Islet precursor cell (in vitro differentiated cells): Measurements from ENCODE around the gene GLRX3.
"Not testable (repeated sequence)": the region's sequence is repeated elsewhere in the genome, so short reads cannot be mapped to it uniquely, and the experiment has no call there.

ENCODE experiments used
- DNase-seq: peaks from one replicate; pipeline ENCODE4 v3.0.0-alpha.2; 2018

Gene GLRX3

GRCh38 chr10:130190055-130190736, 54.0 kb downstream of the GLRX3 start:
- DNase-seq: peak; percentile 91

- no peak for DNase-seq
These were observed 54.5 kb downstream of the GLRX3 start for GRCh38 chr10:130190737-130191115.

GRCh38 chr10:130191380-130191779, 55.2 kb downstream of the GLRX3 start:
- no peak for DNase-seq

DNA sequence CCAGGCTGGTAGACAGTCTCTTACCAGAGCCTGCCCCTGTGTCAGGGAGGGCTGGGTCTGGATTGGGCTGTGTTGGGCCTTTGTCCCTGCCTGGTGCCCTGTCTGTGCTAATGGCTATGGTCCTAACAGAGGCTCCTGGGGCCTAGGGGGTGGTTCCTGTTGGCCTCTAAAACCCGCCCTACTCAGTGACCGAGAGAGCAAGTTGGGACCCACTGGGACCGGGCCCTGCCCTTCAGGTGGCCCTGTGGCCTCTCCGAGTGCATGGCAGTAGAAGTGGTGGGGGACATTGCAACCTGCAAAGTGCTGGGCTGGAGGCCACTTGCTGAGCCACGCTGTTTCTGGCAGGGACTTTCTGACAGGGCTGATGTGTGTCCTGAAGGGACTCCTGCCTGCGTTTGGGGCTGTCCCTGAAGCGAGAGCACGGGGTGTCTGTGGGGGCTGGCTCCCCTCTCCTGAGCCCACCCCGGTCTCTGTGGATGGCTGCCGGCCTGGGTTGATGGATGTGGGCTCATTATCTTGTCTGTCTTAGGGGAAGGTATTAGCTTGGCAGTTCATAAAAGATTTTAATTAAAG, 56.2 kb downstream of the GLRX3 start:
- no peak for DNase-seq

GRCh38 chr10:130193033-130193432, 56.8 kb downstream of the GLRX3 start:
- no peak for DNase-seq

DNA sequence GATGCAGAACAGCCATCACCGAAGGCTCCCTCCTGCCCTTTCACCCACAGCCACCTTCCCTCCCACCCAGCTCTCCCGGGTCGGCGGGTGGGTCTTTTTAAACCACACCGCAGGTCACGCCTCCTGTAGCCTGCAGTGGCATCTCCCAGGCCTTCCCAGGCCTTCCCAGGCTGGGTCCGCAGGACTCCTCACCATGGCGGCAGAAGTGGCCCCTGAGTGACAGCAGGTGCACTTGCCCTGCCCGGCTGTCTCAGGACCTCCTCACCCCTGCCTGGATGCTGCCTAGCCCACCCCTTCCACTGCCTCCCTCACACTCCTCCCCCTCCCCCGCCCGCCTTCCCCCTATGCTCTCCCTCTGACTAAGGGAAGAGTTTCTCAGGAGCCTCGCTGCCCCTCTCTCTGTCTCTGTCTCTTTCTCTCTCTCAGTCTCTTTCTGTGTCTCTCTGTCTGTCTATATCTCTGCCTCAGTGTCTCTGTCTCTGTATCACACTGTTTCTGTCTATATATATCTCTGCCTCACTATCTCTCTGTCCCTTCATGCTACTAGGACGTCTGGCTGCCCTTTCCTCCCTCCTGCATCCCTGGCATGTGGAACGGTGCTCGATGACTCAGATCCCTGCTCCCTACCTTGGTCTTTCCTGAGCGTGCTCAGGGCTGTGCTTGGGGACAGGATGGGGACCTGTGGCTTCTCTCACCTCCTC, 57.5 kb downstream of the GLRX3 start:
- no peak for DNase-seq

DNA sequence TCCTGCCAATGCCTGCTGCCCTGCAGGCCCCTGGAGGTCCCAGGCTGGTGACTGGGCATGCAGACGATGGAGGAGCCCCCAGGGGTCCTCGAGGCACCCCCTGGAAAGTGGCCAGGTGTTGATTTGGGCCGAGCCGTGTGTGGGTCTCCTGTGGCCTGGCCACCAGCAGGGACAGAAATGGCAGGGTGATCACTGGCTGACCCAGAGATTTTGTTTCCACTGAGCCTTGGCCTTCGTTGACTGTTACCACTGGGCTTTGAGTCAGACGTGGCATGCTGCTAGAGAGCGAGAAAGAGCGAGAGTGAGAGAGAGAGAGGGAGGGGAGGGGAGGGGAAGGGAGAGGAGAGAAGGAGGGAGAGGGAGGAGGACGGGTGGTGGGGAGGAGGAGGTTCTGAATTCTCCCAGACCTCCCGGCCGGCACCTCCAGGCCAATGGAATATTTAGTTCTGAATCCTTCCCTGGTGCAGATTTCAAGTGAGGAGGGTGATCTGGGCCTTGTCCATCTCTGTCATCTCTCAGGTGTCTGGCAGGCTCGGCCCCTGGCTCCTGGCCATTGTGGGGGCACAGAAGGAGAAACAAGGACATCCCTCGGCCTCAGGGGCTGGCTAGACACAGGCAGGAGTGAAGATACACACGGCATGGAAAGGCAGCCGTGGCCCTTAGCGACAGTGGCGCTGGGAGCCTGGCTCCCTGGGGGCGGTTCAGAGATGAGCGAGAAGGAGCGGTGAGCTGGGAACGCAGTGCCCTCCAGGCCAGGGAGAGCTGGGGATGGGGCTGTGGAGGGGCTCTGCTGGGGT, 58.2 kb downstream of the GLRX3 start:
- no peak for DNase-seq

DNA sequence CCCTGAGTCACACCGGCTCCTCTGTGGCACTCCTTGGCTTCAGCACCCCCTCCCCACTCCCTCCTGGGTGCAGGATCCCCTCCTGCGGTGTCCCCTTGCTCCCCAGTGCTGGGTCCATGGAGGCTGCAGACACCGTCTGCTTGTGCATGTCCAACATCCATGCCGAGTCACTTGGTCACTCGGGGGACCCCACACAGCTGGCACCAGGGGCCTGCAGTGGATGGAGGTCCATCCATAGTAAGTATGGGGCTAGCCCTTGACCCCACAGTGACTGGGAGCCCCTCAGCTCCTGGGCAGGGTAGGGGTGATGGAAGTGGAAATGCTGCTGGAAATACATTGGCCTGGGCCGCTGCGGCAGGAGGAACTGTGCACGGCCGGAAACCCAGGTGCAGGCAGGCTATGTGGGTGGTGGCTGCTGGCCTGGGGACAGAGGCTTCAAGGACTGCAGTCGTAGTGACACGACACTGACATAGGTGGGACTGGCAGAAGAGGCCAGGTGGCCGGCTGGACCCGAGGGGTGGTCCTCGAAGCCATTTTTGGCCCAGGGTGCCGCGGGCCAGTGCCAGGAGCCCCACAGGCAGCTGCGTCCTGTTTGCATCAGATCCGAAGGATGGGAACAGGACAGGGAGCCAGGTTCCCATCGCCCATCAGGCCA, 58.9 kb downstream of the GLRX3 start:
- no peak for DNase-seq

DNA sequence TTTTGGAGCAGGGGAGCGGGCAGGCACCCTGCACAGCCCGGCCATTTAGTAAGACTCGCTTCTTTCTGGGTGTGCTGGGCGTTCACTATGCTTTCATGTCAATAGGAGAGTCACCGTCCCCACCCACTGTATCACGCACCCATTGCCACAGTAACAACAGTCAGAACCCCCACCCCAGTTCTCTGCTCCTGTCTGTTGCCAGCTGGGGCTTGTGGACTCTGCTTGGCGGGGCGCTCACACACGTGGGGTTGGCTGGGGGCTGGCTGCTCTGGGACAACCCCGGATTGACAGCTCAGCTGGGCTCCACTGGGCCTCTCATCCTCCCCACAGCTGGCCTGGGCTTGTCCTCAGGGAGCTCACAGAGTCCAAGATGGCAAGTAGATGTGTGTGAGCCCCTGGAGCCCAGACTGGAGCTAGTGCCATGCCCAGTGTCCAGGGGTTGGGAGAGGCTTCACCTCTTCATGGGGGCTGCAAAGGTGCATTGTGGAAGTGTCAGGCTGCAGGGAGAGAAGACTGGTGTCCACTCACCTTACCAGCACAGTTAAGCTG, 59.6 kb downstream of the GLRX3 start:
- no peak for DNase-seq

DNA sequence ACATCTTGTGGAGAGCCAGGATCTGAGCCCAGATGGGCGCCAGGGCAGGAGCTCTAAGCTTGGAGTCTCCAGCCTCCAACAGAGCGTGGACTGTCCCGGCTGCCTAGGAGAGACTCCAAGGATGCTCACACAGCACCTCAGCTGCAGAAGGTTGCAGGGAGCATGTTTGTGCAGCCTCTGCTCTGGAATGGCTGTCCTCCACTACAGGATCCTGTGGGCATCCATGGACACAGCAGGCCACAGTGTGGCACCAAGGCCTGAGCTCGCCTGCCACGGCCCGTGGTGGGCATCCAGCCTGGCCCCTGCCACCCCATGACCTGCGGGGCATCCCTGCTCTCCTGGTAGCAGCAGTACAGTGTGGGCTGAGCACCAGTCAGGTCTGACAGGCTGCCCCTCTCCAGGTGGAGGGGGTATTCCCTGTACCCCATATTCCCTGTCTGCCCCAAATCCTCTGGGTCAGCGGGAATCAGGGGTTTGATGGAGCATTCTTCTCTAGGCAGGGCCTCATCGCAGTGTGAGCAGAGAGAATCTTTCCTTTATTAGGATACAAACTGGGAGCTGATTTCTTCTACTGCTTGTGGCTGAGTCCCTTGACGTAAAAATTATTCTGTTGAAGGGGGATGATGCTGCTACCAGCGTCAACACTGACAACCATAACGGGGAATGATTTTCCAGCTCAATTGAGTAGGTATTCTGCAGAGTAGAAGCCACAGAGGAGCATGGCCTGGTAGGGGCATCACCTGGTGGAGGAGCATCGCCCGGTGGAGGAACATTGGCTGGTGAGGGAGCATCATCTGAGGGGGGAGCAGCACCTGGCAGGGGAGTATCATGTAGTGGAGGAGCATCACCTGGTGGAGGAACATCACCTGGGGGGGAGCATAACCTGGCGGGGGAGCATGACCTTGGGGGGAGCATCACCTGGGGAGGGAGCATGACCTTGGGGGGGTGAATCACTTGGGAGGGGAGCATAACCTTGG, 60.6 kb downstream of the GLRX3 start:
- DNase-seq: no peak

- DNase-seq: no peak
These were observed 62.5 kb downstream of the GLRX3 start for GRCh38 chr10:130198651-130199050.

DNA sequence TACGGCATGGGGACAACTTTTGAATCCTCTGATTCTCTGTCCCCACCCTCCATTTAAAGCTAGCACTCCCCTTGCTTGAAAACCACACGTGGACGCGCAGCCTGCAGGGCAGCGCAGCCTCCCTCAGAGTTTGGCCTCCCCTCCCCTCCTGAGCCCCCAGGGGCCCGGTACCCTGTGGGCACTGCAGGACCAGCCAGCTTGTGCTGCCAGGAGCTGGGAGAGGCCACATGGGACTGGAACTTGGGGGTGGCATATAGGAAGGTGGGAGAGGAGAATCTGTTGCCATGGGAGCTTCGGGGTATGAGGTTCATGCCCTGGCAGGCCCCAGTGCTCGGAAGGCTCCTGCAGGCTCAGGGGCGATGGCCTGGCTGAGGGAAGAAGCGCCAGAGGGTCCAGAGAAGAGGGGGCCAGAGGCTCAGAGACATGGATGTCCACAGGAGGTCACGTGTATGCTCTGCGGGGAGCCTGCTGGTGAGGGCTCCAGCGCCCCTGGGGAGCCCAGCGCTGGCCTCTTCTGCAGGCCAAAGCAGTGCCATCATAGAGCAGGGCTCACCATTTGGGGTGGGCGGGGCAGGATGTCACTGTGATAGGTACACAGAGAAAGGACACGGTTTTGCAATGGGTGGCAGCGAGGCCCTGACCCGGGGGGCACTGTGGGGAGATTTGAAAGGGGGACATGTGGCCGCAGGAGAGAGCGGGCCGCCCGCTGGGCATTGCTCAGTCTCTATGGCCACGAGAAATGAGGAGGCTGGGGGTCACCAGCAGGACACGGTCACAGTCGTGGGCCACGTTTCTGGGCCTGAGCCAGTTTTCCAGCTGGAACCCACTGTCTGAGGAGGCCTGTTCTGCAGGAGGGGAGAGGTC, 64.2 kb downstream of the GLRX3 start:
- DNase-seq: no peak

GRCh38 chr10:130201043-130201380, 64.8 kb downstream of the GLRX3 start:
- no peak for DNase-seq

DNA sequence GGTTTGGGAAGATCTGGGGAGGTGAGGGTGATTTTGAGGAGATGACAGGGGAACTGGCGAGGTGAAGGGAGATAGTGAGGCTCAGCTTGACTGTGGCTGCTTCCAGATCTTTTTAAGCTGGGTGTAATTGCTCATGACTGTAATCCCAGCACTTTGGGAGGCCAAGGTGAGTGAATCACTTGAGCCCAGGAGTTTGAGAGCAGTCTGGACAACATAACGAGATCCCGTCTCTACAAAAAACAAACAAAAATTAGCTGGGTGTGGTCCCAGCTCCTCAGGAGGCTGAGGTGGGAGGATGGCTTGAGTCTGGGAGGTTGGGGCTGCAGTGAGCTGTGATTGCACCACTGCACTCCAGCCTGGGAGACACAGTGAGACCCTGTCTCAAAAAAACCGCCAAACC, 66.0 kb downstream of the GLRX3 start:
- not testable (repeated sequence) for DNase-seq

DNA sequence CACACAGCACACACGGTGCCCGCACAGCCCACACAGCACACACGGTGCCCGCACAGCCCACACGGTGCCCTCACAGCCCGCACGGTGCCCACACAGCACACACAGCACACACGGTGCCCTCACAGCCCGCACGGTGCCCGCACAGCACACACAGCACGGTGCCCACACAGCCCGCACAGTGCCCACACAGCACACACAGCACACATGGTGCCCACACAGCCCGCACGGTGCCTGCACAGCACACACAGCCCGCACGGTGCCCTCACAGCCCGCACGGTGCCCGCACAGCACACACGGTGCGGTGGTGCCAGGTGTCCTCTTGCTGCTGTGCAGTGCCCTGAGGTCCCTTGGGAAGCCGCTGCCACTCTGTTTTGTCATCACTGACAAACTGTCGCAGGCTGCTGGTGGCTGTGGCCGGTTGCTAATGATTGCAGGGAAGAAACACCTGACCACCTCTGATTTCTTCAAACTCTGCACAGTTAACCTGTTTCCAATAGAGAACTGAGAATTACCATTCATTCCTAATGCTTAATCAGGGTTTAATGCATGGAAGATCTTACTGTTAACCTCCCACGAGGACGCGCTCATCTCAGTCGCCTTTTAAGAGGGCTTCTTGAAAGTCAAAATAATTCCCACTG, 66.9 kb downstream of the GLRX3 start:
- DNase-seq: no peak

DNA sequence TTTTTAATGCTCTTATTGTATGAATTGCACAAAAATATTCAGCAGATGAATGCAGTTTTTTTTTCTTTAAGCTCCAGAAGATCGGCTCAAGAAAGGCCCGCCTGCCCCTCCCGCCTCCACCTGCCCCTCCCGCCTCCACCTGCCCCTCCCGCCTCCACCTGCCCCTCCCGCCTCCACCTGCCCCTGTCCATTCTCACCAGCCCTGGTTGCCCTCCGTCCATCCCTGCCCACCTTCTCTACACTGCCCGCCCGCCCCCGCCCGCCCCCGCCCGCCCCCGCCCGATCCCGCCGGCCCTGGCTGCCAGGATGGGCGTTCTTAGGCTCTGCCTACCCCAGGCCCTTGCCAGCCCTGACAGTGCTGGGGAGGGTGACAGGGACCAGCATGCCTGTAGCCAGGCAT, 67.4 kb downstream of the GLRX3 start:
- no peak for DNase-seq

GRCh38 chr10:130206216-130206737, 70.1 kb downstream of the GLRX3 start:
- no peak for DNase-seq

DNA sequence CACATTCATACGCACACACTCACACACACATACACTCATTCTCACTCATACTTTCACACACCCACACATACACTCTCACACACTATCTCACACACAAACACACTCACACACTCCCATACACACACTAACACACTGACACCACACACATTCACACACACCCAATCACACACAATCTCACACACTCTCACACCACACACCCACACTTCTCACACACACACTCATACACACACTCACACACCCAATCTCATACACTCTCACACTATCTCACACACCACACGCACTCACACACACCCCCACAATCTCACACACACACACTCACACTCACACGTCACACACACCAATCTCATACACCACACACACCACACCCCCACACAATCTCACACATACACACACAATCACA, 71.0 kb downstream of the GLRX3 start:
- no peak for DNase-seq

GRCh38 chr10:130208807-130209206, 72.6 kb downstream of the GLRX3 start:
- DNase-seq: no peak

GRCh38 chr10:130212746-130213145, 76.6 kb downstream of the GLRX3 start:
- no peak for DNase-seq
